DND-41 (cell line): ENCODE results near the gene ARMCX1.
A peak's percentile ranks its signal among the peaks of the same experiment; 100 is the strongest.
"Not testable (repeated sequence)": the region's sequence is repeated elsewhere in the genome, so short reads cannot be mapped to it uniquely, and the experiment has no call there.

Source experiments
- ATAC-seq: fragments of 200-7000 bp; cut with Tn5 transposase; 3 replicates; pipeline ENCODE4 v1.9.1; 2021; ENCODE audit warnings: low read depth; ENCODE audit not compliant: insufficient read depth
- DNase-seq: peaks from one replicate; pipeline ENCODE4 v3.0.0-alpha.2; 2020
- H2AFZ ChIP-seq: 2 replicates; pipeline ENCODE4 v1.6.0; 2012; ENCODE audit warnings: low read depth, low read length
- H3K27ac ChIP-seq: 2 replicates; pipeline ENCODE4 v1.5.1; 2012; ENCODE audit warnings: low read length, inconsistent platforms
- H3K27me3 ChIP-seq: fragments of 200-600 bp; sonication (generic); 2 replicates; pipeline ENCODE4 v1.6.0; 2012; ENCODE audit warnings: low read length, mild to moderate bottlenecking, inconsistent platforms; ENCODE audit not compliant: insufficient read depth, poor library complexity
- H3K36me3 ChIP-seq: 2 replicates; pipeline ENCODE4 v1.5.1; 2012; ENCODE audit warnings: low read length, inconsistent platforms; ENCODE audit not compliant: insufficient read depth
- H3K4me1 ChIP-seq: 2 replicates; pipeline ENCODE4 v1.5.1; 2012; ENCODE audit warnings: mild to moderate bottlenecking, low read length; ENCODE audit not compliant: insufficient read depth
- H3K4me2 ChIP-seq: 2 replicates; pipeline ENCODE4 v1.6.0; 2012; ENCODE audit warnings: mild to moderate bottlenecking, moderate library complexity, low read length, inconsistent platforms; ENCODE audit not compliant: insufficient read depth
- H3K4me3 ChIP-seq, 2 experiments: fragments of 200-600 bp in 1 of 2; shearing (Covaris generic) in 1 of 2; 2 replicates each; pipeline ENCODE4 v1.5.1; 2012 to 2016; ENCODE audit warnings: inconsistent platforms in 2 of 2, low read length in 2 of 2, mild to moderate bottlenecking in 2 of 2, low read depth in 1 of 2, moderate library complexity in 1 of 2
- H3K79me2 ChIP-seq: 2 replicates; pipeline ENCODE4 v1.6.0; 2012; ENCODE audit warnings: low read length, inconsistent platforms; ENCODE audit not compliant: insufficient read depth
- H3K9ac ChIP-seq: 2 replicates; pipeline ENCODE4 v1.6.0; 2012; ENCODE audit warnings: low read depth, mild to moderate bottlenecking, inconsistent platforms, low read length, moderate library complexity
- H3K9me3 ChIP-seq: 2 replicates; pipeline ENCODE4 v1.5.1; 2012; ENCODE audit warnings: low read length, moderate library complexity, mild to moderate bottlenecking, inconsistent platforms; ENCODE audit not compliant: insufficient read depth, severe bottlenecking
- H4K20me1 ChIP-seq: 2 replicates; pipeline ENCODE4 v1.6.0; 2012; ENCODE audit warnings: low read length; ENCODE audit not compliant: insufficient read depth
- EZH2 ChIP-seq: IDR thresholded peaks from 3 replicates; pipeline ENCODE4 v1.6.1; 2012; ENCODE audit warnings: borderline replicate concordance, low read depth, mild to moderate bottlenecking, moderate library complexity, low read length, inconsistent platforms; ENCODE audit not compliant: severe bottlenecking
- TF ChIP-seq, protein P1 (sequence below): IDR thresholded peaks from 2 replicates; pipeline ENCODE4 v1.5.1; 2012; ENCODE audit warnings: borderline replicate concordance, low read length, moderate library complexity, mild to moderate bottlenecking; ENCODE audit not compliant: poor library complexity, severe bottlenecking; ENCODE audit errors: extremely low read depth

Gene ARMCX1

DNA sequence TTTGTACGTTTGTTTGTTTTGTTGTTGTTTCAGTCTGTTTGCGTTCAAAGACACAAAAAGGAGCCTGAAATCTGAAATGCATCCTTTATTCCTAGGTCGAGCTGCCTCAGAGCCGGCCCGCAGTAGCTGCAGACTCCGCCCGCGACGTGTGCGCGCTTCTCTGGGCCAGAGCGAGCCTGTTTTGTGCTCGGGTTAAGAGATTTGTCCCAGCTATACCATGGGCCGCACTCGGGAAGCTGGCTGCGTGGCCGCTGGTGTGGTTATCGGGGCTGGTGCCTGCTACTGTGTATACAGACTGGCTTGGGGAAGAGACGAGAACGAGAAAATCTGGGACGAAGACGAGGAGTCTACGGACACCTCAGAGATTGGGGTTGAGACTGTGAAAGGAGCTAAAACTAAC, 2.4 kb downstream of the ARMCX1 start:
- no peaks in the 10 kb centered on the region for H3K9me3 ChIP-seq
- no peak overlapping the region for H3K4me2 ChIP-seq
- DNase-seq (no peak), ATAC-seq (no peak)
- TF ChIP-seq, protein P1, sequence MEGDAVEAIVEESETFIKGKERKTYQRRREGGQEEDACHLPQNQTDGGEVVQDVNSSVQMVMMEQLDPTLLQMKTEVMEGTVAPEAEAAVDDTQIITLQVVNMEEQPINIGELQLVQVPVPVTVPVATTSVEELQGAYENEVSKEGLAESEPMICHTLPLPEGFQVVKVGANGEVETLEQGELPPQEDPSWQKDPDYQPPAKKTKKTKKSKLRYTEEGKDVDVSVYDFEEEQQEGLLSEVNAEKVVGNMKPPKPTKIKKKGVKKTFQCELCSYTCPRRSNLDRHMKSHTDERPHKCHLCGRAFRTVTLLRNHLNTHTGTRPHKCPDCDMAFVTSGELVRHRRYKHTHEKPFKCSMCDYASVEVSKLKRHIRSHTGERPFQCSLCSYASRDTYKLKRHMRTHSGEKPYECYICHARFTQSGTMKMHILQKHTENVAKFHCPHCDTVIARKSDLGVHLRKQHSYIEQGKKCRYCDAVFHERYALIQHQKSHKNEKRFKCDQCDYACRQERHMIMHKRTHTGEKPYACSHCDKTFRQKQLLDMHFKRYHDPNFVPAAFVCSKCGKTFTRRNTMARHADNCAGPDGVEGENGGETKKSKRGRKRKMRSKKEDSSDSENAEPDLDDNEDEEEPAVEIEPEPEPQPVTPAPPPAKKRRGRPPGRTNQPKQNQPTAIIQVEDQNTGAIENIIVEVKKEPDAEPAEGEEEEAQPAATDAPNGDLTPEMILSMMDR: no peak
- TF ChIP-seq EZH2: no peak
- H4K20me1 ChIP-seq: no peaks in the 10 kb centered on the region
- no peaks in the 10 kb centered on the region for H3K36me3 ChIP-seq
- H3K4me1 ChIP-seq: no peaks in the 10 kb centered on the region
- no peak overlapping the region for H2AFZ ChIP-seq
- H3K79me2 ChIP-seq: no peaks in the 10 kb centered on the region
- no peaks in the 10 kb centered on the region for H3K27me3 ChIP-seq
- no peak overlapping the region for H3K27ac ChIP-seq
- no peak overlapping the region for H3K9ac ChIP-seq
- H3K4me3 ChIP-seq: no peak overlapping the region

DNA sequence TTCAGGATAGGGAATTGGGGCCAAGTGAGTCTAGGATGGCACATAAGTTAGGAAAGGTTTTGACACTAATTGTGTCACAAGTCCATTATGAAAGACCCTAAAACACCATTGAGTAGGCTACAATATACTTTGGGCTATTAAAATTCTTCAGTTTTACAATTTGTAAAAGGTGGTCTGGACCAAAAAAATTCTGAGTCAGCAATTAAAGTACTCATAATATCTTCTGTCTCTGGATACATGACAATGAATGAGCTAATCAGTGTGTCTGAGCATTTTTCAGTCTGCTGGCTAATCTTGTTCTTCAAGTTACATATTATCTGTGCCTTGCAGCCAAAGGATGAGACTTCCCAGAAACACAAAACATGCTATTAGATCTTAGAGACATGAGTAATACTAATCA, 14.3 kb downstream of the ARMCX1 start:
- Histone ChIP-seq H3K4me1 (no peaks in the 10 kb centered on the region), H3K4me2 (no peak overlapping the region), H3K79me2 (no peaks in the 10 kb centered on the region), H3K9ac (no peak overlapping the region), H3K9me3 (no peaks in the 10 kb centered on the region), H2AFZ (no peak overlapping the region), H3K27me3 (no peaks in the 10 kb centered on the region), H3K4me3 (no peak overlapping the region), H3K27ac (no peak overlapping the region), H4K20me1 (no peaks in the 10 kb centered on the region), H3K36me3 (no peaks in the 10 kb centered on the region)
- ATAC-seq (no peak), DNase-seq (no peak)
- TF ChIP-seq EZH2: no peak
- TF ChIP-seq, protein P1: no peak

DNA sequence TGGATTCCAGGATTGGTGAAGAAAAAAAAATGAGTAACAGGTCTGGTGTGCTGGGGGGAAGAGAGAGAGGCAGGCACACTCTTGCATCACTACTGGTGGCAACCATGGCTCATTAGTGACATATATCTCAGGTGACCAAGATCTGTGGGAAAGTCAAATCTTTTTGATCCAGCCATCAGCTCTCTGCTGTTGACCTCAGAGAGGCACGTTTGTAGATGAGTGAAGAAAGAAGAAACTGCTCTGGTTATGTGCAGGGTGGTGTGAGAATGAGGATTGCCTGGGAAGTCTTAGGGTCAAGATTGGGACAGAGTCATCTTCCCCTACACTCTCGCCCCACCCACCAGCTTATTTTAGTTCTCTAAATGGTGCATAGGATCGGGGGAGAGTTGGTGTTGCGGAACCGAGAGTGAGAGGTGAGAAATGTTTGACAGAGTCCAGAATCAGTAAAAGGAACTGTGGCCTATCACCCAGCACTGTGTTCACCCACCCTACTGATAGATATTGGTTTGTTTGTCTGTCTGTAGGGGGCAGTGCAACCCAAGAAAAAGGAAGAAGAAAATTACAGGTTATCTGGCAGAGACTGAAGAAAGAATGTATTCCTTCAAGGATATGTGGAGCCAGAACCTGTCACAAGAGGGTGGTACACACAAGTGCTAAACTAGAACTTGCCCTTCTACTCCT, 45.5 kb downstream of the ARMCX1 start:
- Histone ChIP-seq H3K27ac (no peak overlapping the region), H3K9me3 (no peaks in the 10 kb centered on the region), H3K9ac (no peak overlapping the region), H3K27me3 (no peaks in the 10 kb centered on the region), H3K79me2 (no peaks in the 10 kb centered on the region), H3K4me1 (no peaks in the 10 kb centered on the region), H3K4me3 (no peak overlapping the region), H3K4me2 (no peak overlapping the region), H3K36me3 (no peaks in the 10 kb centered on the region), H4K20me1 (no peaks in the 10 kb centered on the region), H2AFZ (no peak overlapping the region)
- TF ChIP-seq, protein P1: peak; percentile 62
- TF ChIP-seq EZH2: no peak
- ATAC-seq (peak; percentile 83), DNase-seq (peak; percentile 10)

DNA sequence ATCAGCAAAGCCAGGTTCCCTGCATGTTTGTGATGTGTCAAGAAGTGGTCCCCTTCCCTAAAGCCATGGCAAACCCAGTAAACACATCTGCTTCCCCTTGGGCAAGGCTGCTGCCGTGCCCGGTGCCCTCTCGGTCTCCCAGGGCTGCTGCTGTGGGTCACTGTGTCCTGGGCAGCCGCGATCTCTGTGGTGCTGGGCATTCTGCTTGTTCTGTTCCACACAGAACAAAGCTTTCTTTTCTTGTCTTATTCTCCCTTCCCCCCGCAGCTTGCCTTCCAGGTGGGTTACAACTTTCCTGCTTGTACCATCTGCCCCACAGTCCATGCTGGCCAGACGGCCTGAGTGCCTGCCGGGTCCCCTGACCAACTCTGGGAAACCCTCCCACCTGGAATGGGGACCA, 49.2 kb downstream of the ARMCX1 start:
- not testable (repeated sequence) for H3K79me2 ChIP-seq, H3K9me3 ChIP-seq, H3K4me3 ChIP-seq, H2AFZ ChIP-seq, H3K27me3 ChIP-seq, H3K36me3 ChIP-seq, ATAC-seq, H3K9ac ChIP-seq, DNase-seq, H3K27ac ChIP-seq, H4K20me1 ChIP-seq, H3K4me1 ChIP-seq, H3K4me2 ChIP-seq
